Mesenchymal stem cell (in vitro differentiated cells and primary cell): ENCODE measurements around the gene CD300A.

Experiments
- DNase-seq: peaks from one replicate; pipeline ENCODE4 v3.0.0-alpha.2; 2013
- H2AFZ ChIP-seq: one replicate; pipeline ENCODE4 v1.6.1; 2013; ENCODE audit warnings: low read depth, mild to moderate bottlenecking, control low read depth, inconsistent platforms, low read length, moderate library complexity
- H2AK5ac ChIP-seq: 2 replicates; pipeline ENCODE4 v1.6.1; 2013; ENCODE audit warnings: low read length, moderate library complexity, mild to moderate bottlenecking, inconsistent platforms; ENCODE audit not compliant: severe bottlenecking
- H2BK120ac ChIP-seq: one replicate; pipeline ENCODE4 v1.6.1; 2013; ENCODE audit warnings: low read depth, mild to moderate bottlenecking, inconsistent platforms, low read length, moderate library complexity
- H2BK12ac ChIP-seq, 2 experiments: one replicate each; pipeline ENCODE4 v1.6.1; 2013; ENCODE audit warnings: inconsistent platforms in 2 of 2, low read length in 2 of 2, mild to moderate bottlenecking in 2 of 2, moderate library complexity in 2 of 2, control low read depth in 1 of 2
- H2BK15ac ChIP-seq: one replicate; pipeline ENCODE4 v1.6.1; 2013; ENCODE audit warnings: mild to moderate bottlenecking, low read depth, inconsistent platforms; ENCODE audit not compliant: poor library complexity, severe bottlenecking
- H2BK5ac ChIP-seq: 2 replicates; pipeline ENCODE4 v1.6.1; 2013; ENCODE audit warnings: low read depth, mild to moderate bottlenecking, low read length, control low read depth, inconsistent platforms; ENCODE audit not compliant: poor library complexity, severe bottlenecking
- H3K14ac ChIP-seq, 2 experiments: one replicate each; pipeline ENCODE4 v1.6.1; 2013; ENCODE audit warnings: inconsistent platforms in 2 of 2, low read length in 2 of 2, control low read depth in 1 of 2, mild to moderate bottlenecking in 1 of 2, moderate library complexity in 1 of 2
- H3K18ac ChIP-seq, 2 experiments: one replicate each; pipeline ENCODE4 v1.6.1; 2013; ENCODE audit warnings: inconsistent platforms in 2 of 2, low read length in 2 of 2, control low read depth in 1 of 2, low read depth in 1 of 2, mild to moderate bottlenecking in 1 of 2
- H3K23ac ChIP-seq, 2 experiments: one replicate each; pipeline ENCODE4 v1.6.1; 2013; ENCODE audit warnings: inconsistent platforms in 2 of 2, low read length in 2 of 2, mild to moderate bottlenecking in 2 of 2, moderate library complexity in 2 of 2, control low read depth in 1 of 2
- H3K27ac ChIP-seq: 2 replicates; pipeline ENCODE4 v1.5.1; 2013; ENCODE audit warnings: mild to moderate bottlenecking, moderate library complexity, low read length, control low read depth, inconsistent platforms; ENCODE audit not compliant: poor library complexity, severe bottlenecking
- H3K27me3 ChIP-seq, 2 experiments: 2 replicates each; pipeline versions ENCODE4 v1.6.1 to v1.7.0; 2013; ENCODE audit warnings: low read length in 2 of 2, mild to moderate bottlenecking in 2 of 2, moderate library complexity in 2 of 2, control low read depth in 1 of 2, inconsistent platforms in 1 of 2; ENCODE audit not compliant: control insufficient read depth in 1 of 2, insufficient read depth in 1 of 2
- H3K36me3 ChIP-seq, 2 experiments: 2 replicates each; pipeline versions ENCODE4 v1.6.1 to v1.7.0; 2013; ENCODE audit warnings: low read length in 2 of 2, control low read depth in 1 of 2, inconsistent platforms in 1 of 2, low read depth in 1 of 2, mild to moderate bottlenecking in 1 of 2; ENCODE audit not compliant: insufficient read depth in 2 of 2, control insufficient read depth in 1 of 2
- H3K4ac ChIP-seq, 2 experiments: one replicate each; pipeline ENCODE4 v1.6.1; 2013; ENCODE audit warnings: inconsistent platforms in 2 of 2, low read length in 2 of 2, mild to moderate bottlenecking in 2 of 2, moderate library complexity in 2 of 2, control low read depth in 1 of 2, low read depth in 1 of 2
- H3K4me1 ChIP-seq: 2 replicates; pipeline ENCODE4 v1.6.1; 2013; ENCODE audit warnings: low read depth, low read length, control low read depth; ENCODE audit not compliant: control insufficient read depth, insufficient read depth
- H3K4me2 ChIP-seq: 2 replicates; pipeline ENCODE4 v1.6.1; 2013; ENCODE audit warnings: low read length, mild to moderate bottlenecking, inconsistent platforms; ENCODE audit not compliant: poor library complexity, severe bottlenecking
- H3K4me3 ChIP-seq, 2 experiments: 2 replicates each; pipeline versions ENCODE4 v1.5.1 to v1.7.0; 2013; ENCODE audit warnings: low read length in 2 of 2, mild to moderate bottlenecking in 2 of 2, control low read depth in 1 of 2, low read depth in 1 of 2; ENCODE audit not compliant: insufficient read depth in 1 of 2
- H3K79me1 ChIP-seq: replicated peaks from 2 replicates; pipeline ENCODE4 v1.6.1; 2013; ENCODE audit warnings: mild to moderate bottlenecking, control low read depth, low read length, inconsistent platforms; ENCODE audit not compliant: poor library complexity, severe bottlenecking
- H3K9ac ChIP-seq: 2 replicates; pipeline ENCODE4 v1.7.0; 2013; ENCODE audit warnings: mild to moderate bottlenecking, low read length, moderate library complexity
- H3K9me3 ChIP-seq: 2 replicates; pipeline ENCODE4 v1.7.0; 2013; ENCODE audit warnings: mild to moderate bottlenecking, low read length; ENCODE audit not compliant: control insufficient read depth
- H4K8ac ChIP-seq: one replicate; pipeline ENCODE4 v1.6.1; 2013; ENCODE audit warnings: inconsistent platforms, mild to moderate bottlenecking, low read length, moderate library complexity
- H4K91ac ChIP-seq: one replicate; pipeline ENCODE4 v1.6.1; 2013; ENCODE audit warnings: mild to moderate bottlenecking, low read length, inconsistent platforms
- WGBS: methylation state at CpG from one replicate; pipeline ENCODE4 v1.1.7; 2013; ENCODE audit warnings: mixed read lengths; 5-methylcytosine and 5-hydroxymethylcytosine counted together

The CD300A gene

DNA sequence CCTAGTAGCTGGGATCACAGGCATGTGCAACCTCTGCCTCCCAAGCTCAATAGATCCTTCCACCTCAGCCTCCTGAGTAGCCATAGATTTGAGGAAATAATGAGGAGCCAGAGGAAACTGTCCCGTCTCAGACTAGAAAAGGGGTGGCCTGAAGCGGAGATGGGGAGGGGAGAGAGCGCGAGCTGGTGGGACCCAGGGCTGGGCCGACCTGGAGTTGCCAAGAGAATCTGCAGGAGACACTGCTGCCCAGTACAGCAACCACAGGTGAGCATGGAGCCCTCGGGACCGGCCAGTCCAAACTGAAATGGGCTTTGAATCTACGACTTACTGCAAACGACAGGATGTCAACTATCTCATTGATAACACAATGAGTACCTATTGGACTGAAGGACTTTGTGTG lies 24.3 kb downstream of the CD300A start:
- Histone ChIP-seq H3K14ac (no peak overlapping the region), H4K8ac (no peak overlapping the region), H4K91ac (no peak overlapping the region), H3K79me1 (no peaks in the 10 kb centered on the region), H3K9ac (no peak overlapping the region), H3K23ac (no peak overlapping the region), H2BK5ac (no peak overlapping the region), H3K9me3 (no peaks in the 10 kb centered on the region), H2BK15ac (no peak overlapping the region), H3K27me3 (peaks cover 4 to 23% of the 10 kb centered on the region in 2 experiments), H2AFZ (no peak overlapping the region), H2BK120ac (no peak overlapping the region), H3K4me3 (no peak overlapping the region), H3K36me3 (no peaks in the 10 kb centered on the region), H2BK12ac (no peak overlapping the region), H3K4me1 (no peaks in the 10 kb centered on the region), H3K4me2 (no peak overlapping the region), H3K27ac (no peak overlapping the region), H3K18ac (no peak overlapping the region), H3K4ac (no peak overlapping the region), H2AK5ac (no peak overlapping the region)
- 88% methylated on average over 9 of the region's 9 CpGs for WGBS
- DNase-seq = no peak

DNA sequence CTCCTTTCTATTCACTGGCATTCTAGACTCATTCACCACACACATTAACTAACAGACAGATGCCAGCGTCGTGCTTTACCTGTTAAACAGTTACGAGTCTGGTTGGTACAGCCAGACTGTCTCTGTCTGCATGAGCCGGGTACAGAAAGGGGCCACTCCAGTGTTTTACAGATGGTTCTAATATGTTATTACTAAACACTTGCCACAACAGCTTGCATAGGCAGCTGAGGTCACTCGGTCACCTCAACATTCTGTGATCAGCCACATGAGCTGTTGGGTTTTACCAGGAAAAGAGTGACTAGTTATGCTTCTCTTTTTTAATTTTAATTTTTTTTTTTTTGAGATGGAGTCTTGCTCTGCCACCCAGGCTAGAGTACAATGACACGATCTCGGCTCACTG lies 25.2 kb downstream of the CD300A start:
- no peak overlapping the region for H2BK5ac ChIP-seq
- H4K91ac ChIP-seq = no peak overlapping the region
- no peak overlapping the region for H4K8ac ChIP-seq
- no peak overlapping the region for H3K9ac ChIP-seq
- peaks cover 4 to 19% of the 10 kb centered on the region in 2 experiments for H3K27me3 ChIP-seq
- no peak overlapping the region for H3K4me3 ChIP-seq
- no peaks in the 10 kb centered on the region for H3K9me3 ChIP-seq
- no peak overlapping the region for H2BK12ac ChIP-seq
- no peak overlapping the region for H2BK120ac ChIP-seq
- H2BK15ac ChIP-seq = no peak overlapping the region
- H3K14ac ChIP-seq = no peak overlapping the region
- H3K27ac ChIP-seq = no peak overlapping the region
- no peak overlapping the region for H2AFZ ChIP-seq
- no peak overlapping the region for H3K18ac ChIP-seq
- H2AK5ac ChIP-seq = no peak overlapping the region
- H3K4me1 ChIP-seq = no peaks in the 10 kb centered on the region
- 95% methylated on average over 7 of the region's 7 CpGs for WGBS
- no peaks in the 10 kb centered on the region for H3K79me1 ChIP-seq
- H3K36me3 ChIP-seq = no peaks in the 10 kb centered on the region
- no peak overlapping the region for H3K23ac ChIP-seq
- no peak overlapping the region for H3K4ac ChIP-seq
- no peak overlapping the region for H3K4me2 ChIP-seq
- DNase-seq = no peak

DNA sequence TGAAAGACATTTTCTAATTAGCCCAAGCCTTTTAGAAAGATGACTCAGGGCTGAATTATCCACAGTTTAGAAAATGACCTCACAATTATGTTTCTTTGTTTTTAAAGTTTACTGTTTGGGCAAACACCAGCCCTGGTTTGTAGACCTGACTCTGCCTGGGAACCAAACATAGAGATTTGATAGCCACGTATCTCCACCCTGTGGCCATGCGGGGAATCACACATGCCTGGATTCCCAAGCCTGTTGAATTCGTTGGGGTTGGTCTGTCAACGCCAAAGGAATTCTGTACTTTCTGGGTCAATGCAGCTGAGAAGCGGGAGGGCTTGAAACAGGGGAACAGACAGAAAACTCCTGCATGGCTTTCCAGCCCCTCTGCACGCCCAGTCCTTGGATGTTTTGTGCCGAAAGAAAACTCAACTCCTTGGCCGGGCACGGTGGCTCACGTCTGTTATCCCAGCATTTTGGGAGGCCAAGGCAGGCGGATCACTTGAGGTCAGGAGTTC lies 26.9 kb downstream of the CD300A start:
- DNase-seq = peak; percentile 50
- no peak overlapping the region for H3K14ac ChIP-seq
- WGBS = 44% methylated on average over 10 of the region's 11 CpGs

DNA sequence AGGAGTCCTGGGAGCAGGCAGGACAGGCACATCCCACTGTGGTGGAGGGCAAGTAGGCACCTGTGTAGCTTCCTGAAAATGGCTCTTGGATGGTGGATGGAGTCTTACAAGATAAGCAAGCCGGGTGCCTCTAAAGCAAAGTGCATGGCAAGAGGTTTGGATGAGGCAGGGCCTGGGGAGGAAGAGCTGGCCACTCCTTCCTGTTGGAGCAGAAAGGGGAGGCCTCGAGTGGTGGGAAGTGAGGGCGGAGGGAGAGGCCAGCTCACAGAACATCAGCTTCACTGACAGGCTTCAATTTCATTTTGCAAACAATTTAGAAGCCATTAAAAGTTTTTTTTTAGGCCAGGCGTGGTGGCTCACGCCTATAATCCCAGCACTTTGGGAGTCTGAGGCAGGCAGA lies 31.0 kb downstream of the CD300A start:
- no peaks in the 10 kb centered on the region for H3K4me1 ChIP-seq
- no peak overlapping the region for H3K9ac ChIP-seq
- no peak overlapping the region for H3K4ac ChIP-seq
- H3K9me3 ChIP-seq = no peaks in the 10 kb centered on the region
- H3K27me3 ChIP-seq = peaks cover 4 to 21% of the 10 kb centered on the region in 2 experiments
- 68% methylated on average over 3 of the region's 5 CpGs for WGBS
- no peaks in the 10 kb centered on the region for H3K79me1 ChIP-seq
- H4K91ac ChIP-seq = no peak overlapping the region
- H3K23ac ChIP-seq = no peak overlapping the region
- no peak overlapping the region for H3K14ac ChIP-seq
- no peak overlapping the region for H2BK12ac ChIP-seq
- H2BK15ac ChIP-seq = no peak overlapping the region
- no peak overlapping the region for H3K4me3 ChIP-seq
- H3K27ac ChIP-seq = no peak overlapping the region
- H2BK120ac ChIP-seq = no peak overlapping the region
- H2BK5ac ChIP-seq = no peak overlapping the region
- no peak overlapping the region for H2AK5ac ChIP-seq
- no peak for DNase-seq
- no peaks in the 10 kb centered on the region for H3K36me3 ChIP-seq
- H3K18ac ChIP-seq = no peak overlapping the region
- H3K4me2 ChIP-seq = no peak overlapping the region
- H4K8ac ChIP-seq = no peak overlapping the region
- no peak overlapping the region for H2AFZ ChIP-seq

More for the DNA sequence above, 26.9 kb downstream of the CD300A start:
- no peaks in the 10 kb centered on the region for H3K79me1 ChIP-seq
- H2BK12ac ChIP-seq = no peak overlapping the region
- H2AFZ ChIP-seq = no peak overlapping the region
- H3K18ac ChIP-seq = no peak overlapping the region
- H3K4me2 ChIP-seq = no peak overlapping the region
- no peak overlapping the region for H2BK5ac ChIP-seq
- H3K36me3 ChIP-seq = no peaks in the 10 kb centered on the region
- H3K4me3 ChIP-seq = no peak overlapping the region
- H3K27me3 ChIP-seq = peaks cover 4 to 17% of the 10 kb centered on the region in 2 experiments
- H3K27ac ChIP-seq = no peak overlapping the region
- H3K23ac ChIP-seq = no peak overlapping the region
- H4K91ac ChIP-seq = no peak overlapping the region
- no peak overlapping the region for H2BK120ac ChIP-seq
- H2AK5ac ChIP-seq = no peak overlapping the region
- H3K9ac ChIP-seq = no peak overlapping the region
- no peak overlapping the region for H3K4ac ChIP-seq
- H3K4me1 ChIP-seq = no peaks in the 10 kb centered on the region
- H2BK15ac ChIP-seq = no peak overlapping the region
- no peaks in the 10 kb centered on the region for H3K9me3 ChIP-seq
- no peak overlapping the region for H4K8ac ChIP-seq
